Trophoblast cell (in vitro differentiated cells and primary cell): ENCODE results near the gene BCO1.

Source experiments
- DNase-seq, 2 donors: peaks; one replicate each; pipeline ENCODE4 v3.0.0-alpha.2; 2016
- H2AFZ ChIP-seq: 2 replicates; pipeline ENCODE4 v1.6.1; 2013; ENCODE audit warnings: low read length, moderate library complexity, mild to moderate bottlenecking; ENCODE audit not compliant: insufficient read depth, poor library complexity
- H2AK5ac ChIP-seq: 2 replicates; pipeline ENCODE4 v1.6.1; 2013; ENCODE audit warnings: mild to moderate bottlenecking, low read length
- H2BK120ac ChIP-seq: 2 replicates; pipeline ENCODE4 v1.6.1; 2013; ENCODE audit warnings: low read length, mild to moderate bottlenecking, moderate library complexity; ENCODE audit not compliant: insufficient read depth, poor library complexity
- H2BK12ac ChIP-seq: 2 replicates; pipeline ENCODE4 v1.6.1; 2013; ENCODE audit warnings: mild to moderate bottlenecking, low read length, moderate library complexity
- H2BK5ac ChIP-seq: 2 replicates; pipeline ENCODE4 v1.6.1; 2013; ENCODE audit warnings: low read length, low read depth, moderate library complexity, mild to moderate bottlenecking; ENCODE audit not compliant: poor library complexity
- H3K14ac ChIP-seq: 2 replicates; pipeline ENCODE4 v1.6.1; 2013; ENCODE audit warnings: mild to moderate bottlenecking, low read length
- H3K18ac ChIP-seq: 2 replicates; pipeline ENCODE4 v1.6.1; 2013; ENCODE audit warnings: mild to moderate bottlenecking, low read length
- H3K23ac ChIP-seq: 2 replicates; pipeline ENCODE4 v1.6.1; 2013; ENCODE audit warnings: low read length
- H3K27ac ChIP-seq: 2 replicates; pipeline ENCODE4 v1.5.1; 2013; ENCODE audit warnings: low read depth, mild to moderate bottlenecking, inconsistent platforms, low read length, moderate library complexity
- H3K27me3 ChIP-seq: 2 replicates; pipeline ENCODE4 v1.6.1; 2013; ENCODE audit warnings: inconsistent platforms, mild to moderate bottlenecking, low read length, moderate library complexity; ENCODE audit not compliant: insufficient read depth
- H3K36me3 ChIP-seq, 2 experiments: 1 replicate in 1 of 2; 2 replicates in 1 of 2; pipeline ENCODE4 v1.6.1; 2013; ENCODE audit warnings: low read length in 2 of 2, mild to moderate bottlenecking in 2 of 2, moderate library complexity in 1 of 2; ENCODE audit not compliant: insufficient read depth in 2 of 2, control insufficient read depth in 1 of 2
- H3K4ac ChIP-seq: 2 replicates; pipeline ENCODE4 v1.6.1; 2013; ENCODE audit warnings: low read depth, mild to moderate bottlenecking, low read length, moderate library complexity
- H3K4me1 ChIP-seq, 2 experiments: 1 replicate in 1 of 2; 2 replicates in 1 of 2; pipeline ENCODE4 v1.6.1; 2013; ENCODE audit warnings: low read length in 2 of 2, mild to moderate bottlenecking in 2 of 2, moderate library complexity in 1 of 2; ENCODE audit not compliant: insufficient read depth in 2 of 2, control insufficient read depth in 1 of 2
- H3K4me2 ChIP-seq: 2 replicates; pipeline ENCODE4 v1.6.1; 2013; ENCODE audit warnings: inconsistent platforms, mild to moderate bottlenecking, low read length, moderate library complexity
- H3K4me3 ChIP-seq: 2 replicates; pipeline ENCODE4 v1.5.1; 2013; ENCODE audit warnings: mild to moderate bottlenecking, low read depth, low read length, inconsistent platforms
- H3K79me1 ChIP-seq: one replicate; pipeline ENCODE4 v1.6.1; 2013; ENCODE audit warnings: low read length
- H3K79me2 ChIP-seq: 2 replicates; pipeline ENCODE4 v1.6.1; 2013; ENCODE audit warnings: low read length, mild to moderate bottlenecking; ENCODE audit not compliant: control insufficient read depth, insufficient read depth, poor library complexity
- H3K9ac ChIP-seq: 2 replicates; pipeline ENCODE4 v1.6.1; 2013; ENCODE audit warnings: mild to moderate bottlenecking, low read length
- H3K9me3 ChIP-seq: 2 replicates; pipeline ENCODE4 v1.6.1; 2013; ENCODE audit warnings: low read depth, mild to moderate bottlenecking, control low read depth, inconsistent platforms, low read length; ENCODE audit not compliant: insufficient read depth
- H4K12ac ChIP-seq: 2 replicates; pipeline ENCODE4 v1.6.1; 2013; ENCODE audit warnings: low read depth, mild to moderate bottlenecking, low read length, moderate library complexity
- H4K8ac ChIP-seq: 2 replicates; pipeline ENCODE4 v1.6.1; 2013; ENCODE audit warnings: low read depth, mild to moderate bottlenecking, low read length, moderate library complexity
- H4K91ac ChIP-seq: one replicate; pipeline ENCODE4 v1.6.1; 2013; ENCODE audit warnings: low read depth, mild to moderate bottlenecking, low read length, moderate library complexity
- whole genome bisulfite sequencing: extraction: QIAGEN DNeasy Blood & Tissue Kit; methylation state at CpG from one replicate; pipeline ENCODE4 v1.1.7; 2013; ENCODE audit warnings: missing lambda C conversion rate; ENCODE audit not compliant: insufficient read length, insufficient coverage; ENCODE audit errors: extremely low coverage; 5-methylcytosine and 5-hydroxymethylcytosine counted together

The BCO1 gene

GRCh38 chr16:81198635-81199034 lies 39.9 kb upstream of the BCO1 start:
- Histone ChIP-seq H2BK12ac (no peak overlapping the region), H3K14ac (no peak overlapping the region), H3K4me3 (no peak overlapping the region), H3K79me2 (no peaks in the 10 kb centered on the region), H3K27ac (no peak overlapping the region), H4K91ac (no peak overlapping the region), H3K79me1 (no peaks in the 10 kb centered on the region), H3K36me3 (no peaks in the 10 kb centered on the region), H3K4ac (no peak overlapping the region), H4K8ac (no peak overlapping the region), H4K12ac (no peak overlapping the region), H3K23ac (no peak overlapping the region), H2BK5ac (no peak overlapping the region), H3K18ac (no peak overlapping the region), H2AFZ (no peak overlapping the region), H2AK5ac (no peak overlapping the region), H3K9ac (no peak overlapping the region), H2BK120ac (no peak overlapping the region), H3K4me2 (no peak overlapping the region), H3K4me1 (peaks cover 0 to 3% of the 10 kb centered on the region in 2 experiments), H3K9me3 (peaks cover 3% of the 10 kb centered on the region), H3K27me3 (no peaks in the 10 kb centered on the region)
- no CpG with 5 or more reads among the region's 9 CpGs for WGBS
- no peak for DNase-seq

DNA sequence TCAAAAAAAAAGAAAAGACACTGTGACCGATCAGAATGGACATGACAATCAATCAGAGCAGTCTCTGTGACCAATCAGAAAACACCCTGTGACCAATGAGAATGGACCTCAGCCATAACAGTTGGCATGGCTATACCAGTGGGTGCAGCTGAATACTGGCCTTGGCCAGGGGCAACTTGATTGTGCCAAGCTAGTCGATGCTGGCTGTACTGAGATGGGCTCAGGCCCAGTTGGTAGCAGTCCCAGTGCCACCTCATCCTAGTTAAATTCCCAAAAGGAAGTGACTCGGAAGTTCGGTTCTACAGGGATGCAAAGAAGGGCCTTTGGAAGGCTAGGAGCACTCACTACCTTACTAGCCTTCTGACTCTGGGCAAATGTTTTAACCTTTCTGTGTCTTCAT lies 37.2 kb upstream of the BCO1 start:
- H2BK5ac ChIP-seq: no peak overlapping the region
- no peak overlapping the region for H3K14ac ChIP-seq
- H3K4me2 ChIP-seq: no peak overlapping the region
- no peaks in the 10 kb centered on the region for H3K36me3 ChIP-seq
- no peak overlapping the region for H3K27ac ChIP-seq
- H3K23ac ChIP-seq: no peak overlapping the region
- H3K9ac ChIP-seq: no peak overlapping the region
- H4K8ac ChIP-seq: no peak overlapping the region
- H3K4me1 ChIP-seq: peaks cover 0 to 3% of the 10 kb centered on the region in 2 experiments
- no CpG with 5 or more reads among the region's 4 CpGs for WGBS
- no peak for DNase-seq
- no peak overlapping the region for H2BK120ac ChIP-seq
- H2AFZ ChIP-seq: no peak overlapping the region
- H2AK5ac ChIP-seq: no peak overlapping the region
- H2BK12ac ChIP-seq: no peak overlapping the region
- no peak overlapping the region for H4K12ac ChIP-seq
- H3K4me3 ChIP-seq: no peak overlapping the region
- H3K4ac ChIP-seq: no peak overlapping the region
- H3K18ac ChIP-seq: no peak overlapping the region
- no peaks in the 10 kb centered on the region for H3K27me3 ChIP-seq
- no peak overlapping the region for H4K91ac ChIP-seq
- H3K9me3 ChIP-seq: peaks cover 3% of the 10 kb centered on the region
- H3K79me2 ChIP-seq: no peaks in the 10 kb centered on the region
- H3K79me1 ChIP-seq: no peaks in the 10 kb centered on the region

- H2AFZ ChIP-seq: no peak overlapping the region
- WGBS: no CpG with 5 or more reads among the region's 14 CpGs
- no peaks in the 10 kb centered on the region for H3K79me1 ChIP-seq
- H3K4me2 ChIP-seq: no peak overlapping the region
- no peaks in the 10 kb centered on the region for H3K27me3 ChIP-seq
- no peaks in the 10 kb centered on the region for H3K36me3 ChIP-seq
- no peaks in the 10 kb centered on the region for H3K79me2 ChIP-seq
- no peak overlapping the region for H3K9ac ChIP-seq
- DNase-seq: peak; percentile 50 to 90
- H3K27ac ChIP-seq: no peak overlapping the region
- no peaks in the 10 kb centered on the region for H3K4me1 ChIP-seq
- H3K14ac ChIP-seq: no peak overlapping the region
- H3K18ac ChIP-seq: no peak overlapping the region
- no peak overlapping the region for H4K91ac ChIP-seq
- H2AK5ac ChIP-seq: no peak overlapping the region
- H4K12ac ChIP-seq: no peak overlapping the region
- H3K4me3 ChIP-seq: no peak overlapping the region
- no peak overlapping the region for H3K23ac ChIP-seq
- H2BK120ac ChIP-seq: no peak overlapping the region
- H2BK5ac ChIP-seq: no peak overlapping the region
- no peak overlapping the region for H2BK12ac ChIP-seq
- H3K9me3 ChIP-seq: peaks cover 5% of the 10 kb centered on the region
- no peak overlapping the region for H3K4ac ChIP-seq
- H4K8ac ChIP-seq: no peak overlapping the region
These were observed 33.5 kb upstream of the BCO1 start for GRCh38 chr16:81204798-81205680.

- Histone ChIP-seq H3K27ac (no peak overlapping the region), H2BK12ac (no peak overlapping the region), H3K79me1 (no peaks in the 10 kb centered on the region), H3K4me1 (no peaks in the 10 kb centered on the region), H3K27me3 (no peaks in the 10 kb centered on the region), H3K18ac (no peak overlapping the region), H3K4ac (no peak overlapping the region), H4K8ac (no peak overlapping the region), H3K14ac (no peak overlapping the region), H4K91ac (no peak overlapping the region), H3K9ac (no peak overlapping the region), H3K36me3 (no peaks in the 10 kb centered on the region), H2AK5ac (no peak overlapping the region), H2BK120ac (no peak overlapping the region), H4K12ac (no peak overlapping the region), H3K4me3 (no peak overlapping the region), H3K23ac (no peak overlapping the region), H3K79me2 (no peaks in the 10 kb centered on the region), H2BK5ac (no peak overlapping the region), H3K4me2 (no peak overlapping the region), H3K9me3 (peaks cover 5% of the 10 kb centered on the region), H2AFZ (no peak overlapping the region)
- no peak for DNase-seq
- WGBS: no CpG with 5 or more reads among the region's 6 CpGs
These were observed 31.4 kb upstream of the BCO1 start for GRCh38 chr16:81207076-81207475.
